HepG2 (cell line): ENCODE measurements around the gene APBB2. TPM values are rescaled to one million over a fixed set of nuclear protein-coding genes. Genes with fewer than 3 reads are reported as not detected.

Experiments
- ATAC-seq: fragments of 200-7000 bp; cut with Tn5 transposase; 3 replicates; pipeline ENCODE4 v1.9.1; 2020; ENCODE audit warnings: mild to moderate bottlenecking, moderate library complexity
- BruUV-seq: library from RNA; stranded (reverse); fragments of 400-500 nt; replicated peaks from 2 replicates; lab custom pipeline; 2021; lab: Mats Ljungman, UMichigan
- CTCF ChIA-PET: fragments of 300-600 bp; formaldehyde crosslinking; extraction: SDS; loops from one replicate; lab custom pipeline; 2021; ENCODE audit warnings: low total read pairs, inconsistent platforms, low intra/inter-chr PET ratio; lab: Yijun Ruan, JAX
- POLR2A ChIA-PET: fragments of 350-600 bp; sonication (Branson Sonifier 250); formaldehyde crosslinking; loops from one replicate; lab custom pipeline; 2020; ENCODE audit warnings: antibody characterized with exemption, inconsistent platforms; lab: Yijun Ruan, JAX
- DNase-seq: peaks from one replicate; pipeline ENCODE4 v3.0.0-alpha.2; 2015; ENCODE audit warnings: low spot score
- FAIRE-seq: peaks from 3 replicates; lab custom pipeline; 2011; peaks lifted over from hg19 to GRCh38; lab: Jason Lieb, UNC
- H2AFZ ChIP-seq: one replicate; pipeline ENCODE4 v1.6.1; 2011; ENCODE audit warnings: low read length, inconsistent platforms
- H3K27ac ChIP-seq: fragments of 300-600 bp; 3 replicates; pipeline ENCODE4 v1.8.0; 2011; ENCODE audit warnings: mixed run types, mild to moderate bottlenecking, mixed read lengths, low read length, inconsistent platforms; ENCODE audit not compliant: insufficient read depth; ENCODE audit errors: extremely low read length
- H3K27me3 ChIP-seq, 2 experiments: fragments of 200-600 bp in 1 of 2; 2 replicates in 1 of 2; 3 replicates in 1 of 2; pipeline versions ENCODE4 v1.6.0 to v1.8.0; 2011; ENCODE audit warnings: low read length in 2 of 2, mild to moderate bottlenecking in 2 of 2, moderate library complexity in 2 of 2, inconsistent platforms in 1 of 2; ENCODE audit not compliant: insufficient read depth in 2 of 2, control insufficient read depth in 1 of 2
- H3K36me3 ChIP-seq, 2 experiments: fragments of 200-600 bp in 1 of 2; replicated peaks in 1 of 2; 2 replicates in 1 of 2; 3 replicates in 1 of 2; pipeline versions ENCODE4 v1.5.1 to v1.8.0; 2011; ENCODE audit warnings: low read length in 2 of 2, inconsistent platforms in 1 of 2; ENCODE audit not compliant: insufficient read depth in 2 of 2, control insufficient read depth in 1 of 2
- H3K4me1 ChIP-seq: 2 replicates; pipeline ENCODE4 v1.5.1; 2012; ENCODE audit warnings: low read length, inconsistent platforms; ENCODE audit not compliant: insufficient read depth
- H3K4me2 ChIP-seq: 2 replicates; pipeline ENCODE4 v1.6.0; 2011; ENCODE audit warnings: low read depth, low read length, inconsistent platforms
- H3K4me3 ChIP-seq, 3 experiments: fragments of 200-600 bp in 1 of 3; sonication (generic), shearing (Covaris generic) in 1 of 3; replicated peaks in 1 of 3; 2 replicates each; pipeline ENCODE4 v1.5.1; 2011 to 2016; ENCODE audit warnings: low read length in 3 of 3, inconsistent platforms in 2 of 3, low read depth in 2 of 3, mild to moderate bottlenecking in 2 of 3, control low read depth in 1 of 3, mixed read lengths in 1 of 3; ENCODE audit not compliant: insufficient read depth in 1 of 3
- H3K79me2 ChIP-seq: one replicate; pipeline ENCODE4 v1.6.1; 2011; ENCODE audit warnings: low read length, inconsistent platforms; ENCODE audit not compliant: insufficient read depth
- H3K9ac ChIP-seq: 2 replicates; pipeline ENCODE4 v1.6.0; 2011; ENCODE audit warnings: mild to moderate bottlenecking, low read depth, low read length, inconsistent platforms; ENCODE audit not compliant: insufficient read depth
- H3K9me3 ChIP-seq: 2 replicates; pipeline ENCODE4 v1.5.1; 2012; ENCODE audit warnings: mild to moderate bottlenecking, low read length
- H4K20me1 ChIP-seq: 2 replicates; pipeline ENCODE4 v1.6.0; 2011; ENCODE audit warnings: inconsistent platforms, mild to moderate bottlenecking, low read length, moderate library complexity; ENCODE audit not compliant: insufficient read depth
- ATAD3A ChIP-seq: sonication (generic); formaldehyde crosslinking; IDR thresholded peaks from 2 replicates; pipeline ENCODE4 v1.4.0; 2020; ENCODE audit warnings: missing genetic modification reagents
- FOXO4 ChIP-seq: sonication (generic); formaldehyde crosslinking; conservative IDR thresholded peaks from 2 replicates; pipeline ENCODE4 v1.8.1; 2023; ENCODE audit warnings: missing genetic modification reagents
- GFI1 ChIP-seq: sonication (generic); formaldehyde crosslinking; IDR thresholded peaks from 2 replicates; pipeline ENCODE4 v1.5.0; 2020; ENCODE audit warnings: missing genetic modification reagents, mild to moderate bottlenecking, borderline replicate concordance
- HDAC1 ChIP-seq: sonication (generic); formaldehyde crosslinking; IDR thresholded peaks from 2 replicates; pipeline ENCODE4 v1.5.1; 2020; ENCODE audit warnings: mild to moderate bottlenecking, missing genetic modification reagents
- NR3C1 ChIP-seq: sonication (generic); formaldehyde crosslinking; IDR thresholded peaks from 2 replicates; pipeline ENCODE4 v1.4.0; 2020; ENCODE audit warnings: missing genetic modification reagents
- RBAK ChIP-seq: sonication (generic); formaldehyde crosslinking; IDR thresholded peaks from 2 replicates; pipeline ENCODE4 v1.5.1; 2020; ENCODE audit warnings: mild to moderate bottlenecking, missing genetic modification reagents
- SP1 ChIP-seq, 2 experiments: fragments of 450-650 bp in 1 of 2; sonication (generic) in 1 of 2; formaldehyde crosslinking in 1 of 2; IDR thresholded peaks; 2 replicates each; pipeline versions ENCODE4 v1.4.0 to v1.6.1; 2016 to 2020; ENCODE audit warnings: missing genetic modification reagents in 1 of 2
- ZNF816 ChIP-seq: sonication (generic); formaldehyde crosslinking; IDR thresholded peaks from 2 replicates; pipeline ENCODE4 v1.8.0; 2022; ENCODE audit warnings: missing genetic modification reagents, mild to moderate bottlenecking, borderline replicate concordance
- WGBS: methylation state at CpG from one replicate; pipeline ENCODE4 v1.1.6; 2017; ENCODE audit warnings: low lambda C conversion rate; 5-methylcytosine and 5-hydroxymethylcytosine counted together
- in situ Hi-C: cut with HindIII; loops from 2 replicates; pipeline ENCODE4 v1.10.0; 2017; ENCODE audit warnings: low pct_unique_long_range_greater_than_20kb; ENCODE audit not compliant: extremely low pct_ligation_motif_present
- intact Hi-C: fragments of 100-400 bp; cut with micrococcal nuclease; formaldehyde crosslinking; loops from one replicate; pipeline ENCODE4 v1.10.0; 2022; ENCODE audit not compliant: unreplicated experiment
- polyA plus RNA-seq, 8 experiments: library from polyadenylated mRNA; depleted of rRNA in 3 of 8; stranded (reverse) in 7 of 8; unstranded in 1 of 8; fragments of >200 nt; fragmentation: Illumina TruSeq in 4 of 8; extraction: Trizol in 4 of 8; gene quantifications; 2 replicates each; pipeline versions ENCODE4 v1.2.1 to v1.2.3, GENCODE V29; 2011 to 2016; ENCODE audit warnings: low read depth in 4 of 8, missing spikeins in 1 of 8, mixed read lengths in 1 of 8; ENCODE audit not compliant: insufficient read depth in 1 of 8
- total RNA-seq, 5 experiments: library from RNA; depleted of rRNA; stranded (reverse); fragments of >200 nt; fragmentation: Illumina TruSeq; extraction: Trizol; gene quantifications; 2 replicates each; pipeline ENCODE4 v1.2.3, GENCODE V29; 2016; ENCODE audit warnings: low read depth in 1 of 5

The APBB2 gene
- total and polyA plus RNA-seq, 2 of the 13 experiments (the other 11 are each of a cell fraction or from before 2014, with no cell fraction given), result 11.7 to 17.0 TPM

- FAIRE-seq (no peak), DNase-seq (no peak), ATAC-seq (no peak)
- no peaks in the 10 kb centered on the region for H3K9me3 ChIP-seq
- no peak overlapping the region for H3K9ac ChIP-seq
- BruUV-seq, result no TSS peak
- no peak overlapping the region for H3K4me3 ChIP-seq
- H3K4me2 ChIP-seq, result no peak overlapping the region
- H2AFZ ChIP-seq, result no peak overlapping the region
- H3K79me2 ChIP-seq, result peaks cover 5% of the 10 kb centered on the region
- in situ Hi-C loops, result no loop called here
- intact Hi-C loops, result loop anchor here (5.0 kb wide), 1 partner anchor 132 kb away; the partner anchor contains the start of gene APBB2
- H3K27me3 ChIP-seq, result no peaks in the 10 kb centered on the region
- ChIA-PET CTCF (no interaction called here), POLR2A (no interaction called here)
- 95% methylated on average over 6 of the region's 6 CpGs for WGBS
- no peaks in the 10 kb centered on the region; a peak in 1 of 5 replicates for H3K36me3 ChIP-seq
- peaks cover 29% of the 10 kb centered on the region for H3K4me1 ChIP-seq
- no peak overlapping the region for H3K27ac ChIP-seq
- H4K20me1 ChIP-seq, result no peaks in the 10 kb centered on the region
- TF ChIP-seq HDAC1 (CRISPR knock-in tag) (no peak), NR3C1 (CRISPR knock-in tag) (no peak), SP1 (IDR thresholded peaks at IDR 0.05) (no peak), SP1 (CRISPR knock-in tag; IDR thresholded peaks at IDR 0.05) (no peak), FOXO4 (no peak), GFI1 (no peak), RBAK (CRISPR knock-in tag) (no peak), ATAD3A (CRISPR knock-in tag) (no peak), ZNF816 (CRISPR knock-in tag) (no peak)
Observed at GRCh38 chr4:41079881-41080560, 134.3 kb downstream of the APBB2 start.
